Skin of body (tissue), 2 donors: ENCODE data around the gene CRIP1. TPM values are rescaled to one million over a fixed set of nuclear protein-coding genes. Genes with fewer than 3 reads are reported as not detected.
A peak's percentile ranks its signal among the peaks of the same experiment; 100 is the strongest.

Experiments
- DNase-seq: peaks from one replicate; lab custom pipeline; 2025; lab: John Stamatoyannopoulos, UW
- total RNA-seq: library from RNA; depleted of rRNA; stranded (reverse); fragments of >200 nt; gene quantifications from one replicate; pipeline ENCODE4 v1.2.3, GENCODE V29; 2014

Gene CRIP1
- 10.5 TPM for total RNA-seq

DNA sequence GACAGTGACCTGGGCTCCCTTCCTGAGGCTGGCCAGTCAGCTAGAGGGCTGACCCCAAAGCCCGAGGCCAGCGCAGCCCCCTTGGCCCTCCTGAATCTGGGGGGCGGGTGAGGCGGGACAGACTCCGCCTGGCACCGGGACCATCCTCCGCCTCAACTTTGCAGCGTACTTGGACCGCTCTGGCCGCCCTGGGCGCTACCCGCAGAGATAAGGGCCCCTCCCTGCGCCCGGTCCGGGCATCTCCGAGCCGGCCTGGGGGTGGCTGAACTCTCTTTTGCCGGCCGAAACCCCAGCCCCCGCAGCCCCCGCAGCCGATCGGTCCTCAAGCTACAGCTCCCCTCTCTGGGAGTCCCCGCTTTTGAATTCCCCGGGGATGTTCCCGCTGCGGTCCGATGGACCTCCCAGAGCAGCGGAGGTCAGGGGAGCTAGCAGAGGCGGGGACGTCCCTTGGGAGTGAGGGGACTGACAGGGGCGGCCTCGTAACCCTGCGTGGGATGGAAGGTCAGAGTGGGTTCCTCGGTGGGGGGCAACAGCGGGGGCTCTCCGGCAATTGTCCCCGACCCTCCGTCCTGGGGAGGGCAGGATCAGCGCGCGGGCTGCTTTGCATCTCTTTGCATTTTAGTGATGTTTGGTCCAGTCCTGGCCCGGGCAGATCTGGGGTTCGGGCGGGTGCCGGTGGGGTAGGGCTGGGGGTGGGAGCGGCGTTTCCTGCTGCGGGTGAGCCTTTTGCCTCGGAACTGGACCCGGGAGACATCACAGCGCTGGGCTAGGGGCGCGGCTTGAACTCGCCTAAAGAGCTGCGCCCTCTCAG is at the start of gene CRIP1:
Gene CRIP1 (plus strand): TSS at position 724 of the 811 bp plus-strand sequence. CDS start 374 bp downstream, outside the sequence.
- DNase-seq = no peak

DNA sequence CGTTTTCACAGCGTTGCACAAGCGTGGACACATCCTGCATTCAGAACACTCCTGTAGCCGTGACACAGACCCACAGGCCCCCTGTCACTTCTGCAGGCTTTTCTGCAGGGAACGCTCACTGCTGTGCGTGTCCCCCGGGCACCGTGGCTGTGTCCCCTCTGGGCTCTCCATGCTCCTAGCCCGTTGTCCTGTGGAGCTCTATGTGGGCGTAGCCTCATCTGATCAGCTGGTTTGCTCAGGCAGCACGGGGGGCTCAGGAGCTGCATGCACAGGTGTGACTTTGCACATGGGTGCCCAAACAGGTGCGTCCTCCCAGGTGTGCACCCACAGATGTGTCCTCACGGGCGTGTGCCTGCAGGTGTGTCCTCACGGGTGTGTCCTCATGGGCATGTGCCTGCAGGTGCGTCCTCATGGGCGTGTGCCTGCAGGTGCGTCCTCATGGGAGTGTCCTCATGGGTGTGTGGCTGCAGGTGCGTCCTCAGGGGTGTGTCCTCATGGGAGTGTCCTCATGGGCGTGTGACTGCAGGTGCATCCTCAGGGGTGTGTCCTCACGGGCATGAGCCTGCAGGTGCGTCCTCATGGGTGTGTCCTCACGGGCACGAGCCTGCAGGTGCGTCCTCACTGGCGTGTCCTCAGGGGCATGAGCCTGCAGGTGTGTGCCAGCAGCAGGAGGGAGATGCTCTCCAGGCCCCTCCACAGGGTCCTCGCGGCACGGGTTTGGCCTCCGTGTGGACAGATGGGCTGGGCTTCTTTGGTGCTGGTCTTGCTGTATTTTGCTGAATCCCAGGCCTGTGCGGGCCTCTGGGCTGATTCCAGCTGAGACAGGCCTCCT is 49.6 kb upstream of the CRIP1 start:
- DNase-seq = no peak

DNA sequence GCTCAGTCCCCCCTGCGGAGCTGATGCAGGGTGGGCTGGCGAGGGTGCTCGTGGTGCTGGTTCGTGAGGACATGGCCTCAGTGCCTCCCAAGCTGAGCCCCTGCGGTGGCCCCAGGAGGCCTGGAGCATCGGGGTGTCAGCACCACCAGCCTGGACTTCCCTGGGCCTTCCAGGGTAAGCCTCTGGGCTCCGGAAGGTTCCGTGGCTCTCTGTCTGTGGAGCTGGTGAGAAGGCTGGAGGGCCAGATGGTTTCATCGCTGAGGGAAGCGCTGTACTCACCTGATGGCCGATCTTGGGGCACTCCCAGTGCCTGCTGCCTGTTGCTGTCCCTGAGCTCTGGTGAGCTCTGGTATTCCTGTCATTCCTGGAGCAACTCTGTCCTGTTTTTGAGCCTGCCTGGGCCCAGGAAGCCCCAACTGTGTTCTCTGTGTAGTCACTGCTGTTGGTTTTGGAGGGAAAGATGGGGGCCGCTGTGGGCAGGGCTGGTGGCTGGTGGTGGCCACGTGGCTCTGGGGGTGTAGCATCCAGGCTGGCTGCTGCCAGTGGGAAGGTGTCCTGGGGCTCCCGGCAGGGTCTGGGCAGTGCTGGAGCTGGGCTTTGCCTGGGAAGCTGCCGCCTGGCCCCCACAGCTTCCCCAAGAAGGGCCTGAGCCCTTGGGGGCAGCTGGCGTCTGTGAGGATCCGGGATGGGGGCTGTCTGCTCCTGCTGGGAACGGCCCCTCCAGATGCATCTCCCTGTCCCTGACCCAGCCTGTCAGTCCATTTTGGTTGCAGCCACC is 48.8 kb upstream of the CRIP1 start:
- DNase-seq = no peak

- no peak for DNase-seq
These were observed 47.5 kb upstream of the CRIP1 start for GRCh38 chr14:105439179-105439578.

- DNase-seq = no peak
These were observed 46.8 kb upstream of the CRIP1 start for GRCh38 chr14:105439710-105440553.

DNA sequence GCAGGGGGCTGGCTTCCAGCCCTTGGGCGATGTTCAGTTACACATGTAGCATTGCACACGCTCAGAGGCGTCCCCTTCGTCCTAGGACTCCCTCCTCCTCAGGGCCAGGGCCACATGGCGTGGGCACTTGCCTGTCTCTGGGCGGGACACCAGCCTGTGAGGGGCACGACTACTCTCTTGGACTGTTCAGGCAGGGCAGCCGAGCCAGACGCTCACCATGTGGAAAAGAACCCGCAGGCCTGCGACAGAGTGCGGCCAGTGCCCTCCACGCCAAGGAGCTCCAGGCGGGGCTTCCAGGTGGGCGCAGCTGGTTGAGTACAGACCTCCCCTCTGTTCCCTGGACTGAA is 46.2 kb upstream of the CRIP1 start:
- no peak for DNase-seq

GRCh38 chr14:105440992-105441391 is 45.7 kb upstream of the CRIP1 start:
- no peak for DNase-seq

GRCh38 chr14:105442125-105442524 is 44.6 kb upstream of the CRIP1 start:
- DNase-seq = no peak

GRCh38 chr14:105442834-105443233 is 43.9 kb upstream of the CRIP1 start:
- no peak for DNase-seq

DNA sequence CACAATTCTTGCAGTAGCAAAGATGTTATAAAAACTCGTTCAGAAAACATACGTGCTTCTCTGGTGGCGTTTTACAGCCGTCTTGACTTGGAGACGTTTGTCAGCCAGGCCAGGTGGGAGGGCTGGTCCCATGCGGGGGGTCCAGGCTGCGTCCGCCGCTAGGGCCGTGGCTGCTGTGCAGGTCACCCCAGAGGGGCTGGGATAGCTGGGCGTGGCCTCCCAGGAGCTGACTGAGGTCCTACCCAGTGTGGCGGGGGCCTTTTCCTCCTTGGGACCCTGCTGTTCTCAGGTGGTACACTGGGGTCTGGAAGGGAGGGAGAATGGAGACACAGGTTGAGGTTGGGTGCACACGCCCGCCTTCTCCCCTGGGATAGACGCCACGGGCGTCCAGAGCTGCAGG is 41.8 kb upstream of the CRIP1 start:
- DNase-seq = no peak

DNA sequence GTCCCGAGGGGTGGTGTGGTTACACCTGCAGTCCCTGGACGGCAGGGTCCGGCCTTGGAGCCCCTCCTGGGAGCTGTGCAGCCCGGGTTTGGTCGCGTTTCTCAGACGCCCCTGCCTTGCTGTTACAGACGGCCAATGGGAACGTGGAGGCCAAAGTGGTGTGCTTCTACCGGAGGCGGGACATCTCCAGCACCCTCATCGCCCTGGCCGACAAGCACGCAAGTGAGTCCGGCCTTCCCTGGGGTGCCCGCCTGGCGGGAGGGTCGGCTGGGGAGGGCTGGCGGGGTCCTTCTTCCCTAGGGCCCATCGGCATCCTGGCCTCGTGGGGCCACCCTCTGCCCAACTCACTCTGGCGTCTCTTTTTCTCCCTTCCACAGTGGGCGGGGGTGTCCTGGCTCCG is 41.4 kb upstream of the CRIP1 start:
- no peak for DNase-seq

DNA sequence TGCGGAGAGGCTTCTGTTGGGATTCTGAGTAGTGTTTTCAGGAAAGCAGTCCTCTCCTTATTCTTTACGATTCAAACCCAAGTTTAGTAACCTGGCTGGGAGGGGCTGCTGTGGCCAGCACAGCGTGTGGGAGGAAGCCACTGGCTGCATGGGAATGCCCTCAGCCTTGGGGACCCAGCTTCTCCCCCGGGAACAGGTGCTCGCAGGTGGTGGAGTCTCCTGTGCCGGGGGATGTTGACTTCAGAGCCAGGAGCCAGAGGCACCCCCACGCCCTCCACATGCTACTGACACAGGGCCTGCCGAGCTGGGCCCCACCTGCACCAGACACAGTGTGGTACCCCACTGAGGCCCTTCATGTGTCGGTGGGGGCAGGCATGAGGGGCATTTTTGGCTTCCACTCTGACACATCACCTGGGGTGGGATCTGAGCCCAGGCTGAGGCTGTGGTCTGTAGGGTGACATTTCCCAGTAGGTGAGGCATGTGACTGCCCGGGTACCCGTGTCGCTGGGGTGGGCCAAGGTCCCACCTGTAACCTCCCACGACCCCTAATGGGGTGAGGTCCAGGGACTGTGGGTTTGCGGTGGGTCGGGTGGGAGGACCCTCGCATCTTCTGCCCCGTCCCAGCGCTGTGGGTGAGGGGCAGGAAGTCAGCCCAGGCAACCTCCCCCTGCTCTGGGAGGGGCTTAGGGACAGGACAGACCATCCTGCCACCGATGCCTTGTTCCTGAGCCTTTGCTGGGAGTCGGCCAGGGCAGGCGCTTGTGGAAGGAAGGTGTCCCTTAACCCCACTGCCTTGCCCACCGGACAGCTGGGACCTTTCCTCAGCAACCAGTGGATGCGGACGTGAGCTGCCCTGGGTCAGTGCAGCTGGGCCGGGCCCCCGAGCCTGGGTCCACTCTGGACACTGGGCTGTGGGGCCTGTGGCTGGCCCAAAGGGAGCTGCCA is 40.5 kb upstream of the CRIP1 start:
- no peak for DNase-seq

GRCh38 chr14:105446971-105447370 is 39.7 kb upstream of the CRIP1 start:
- DNase-seq = no peak

DNA sequence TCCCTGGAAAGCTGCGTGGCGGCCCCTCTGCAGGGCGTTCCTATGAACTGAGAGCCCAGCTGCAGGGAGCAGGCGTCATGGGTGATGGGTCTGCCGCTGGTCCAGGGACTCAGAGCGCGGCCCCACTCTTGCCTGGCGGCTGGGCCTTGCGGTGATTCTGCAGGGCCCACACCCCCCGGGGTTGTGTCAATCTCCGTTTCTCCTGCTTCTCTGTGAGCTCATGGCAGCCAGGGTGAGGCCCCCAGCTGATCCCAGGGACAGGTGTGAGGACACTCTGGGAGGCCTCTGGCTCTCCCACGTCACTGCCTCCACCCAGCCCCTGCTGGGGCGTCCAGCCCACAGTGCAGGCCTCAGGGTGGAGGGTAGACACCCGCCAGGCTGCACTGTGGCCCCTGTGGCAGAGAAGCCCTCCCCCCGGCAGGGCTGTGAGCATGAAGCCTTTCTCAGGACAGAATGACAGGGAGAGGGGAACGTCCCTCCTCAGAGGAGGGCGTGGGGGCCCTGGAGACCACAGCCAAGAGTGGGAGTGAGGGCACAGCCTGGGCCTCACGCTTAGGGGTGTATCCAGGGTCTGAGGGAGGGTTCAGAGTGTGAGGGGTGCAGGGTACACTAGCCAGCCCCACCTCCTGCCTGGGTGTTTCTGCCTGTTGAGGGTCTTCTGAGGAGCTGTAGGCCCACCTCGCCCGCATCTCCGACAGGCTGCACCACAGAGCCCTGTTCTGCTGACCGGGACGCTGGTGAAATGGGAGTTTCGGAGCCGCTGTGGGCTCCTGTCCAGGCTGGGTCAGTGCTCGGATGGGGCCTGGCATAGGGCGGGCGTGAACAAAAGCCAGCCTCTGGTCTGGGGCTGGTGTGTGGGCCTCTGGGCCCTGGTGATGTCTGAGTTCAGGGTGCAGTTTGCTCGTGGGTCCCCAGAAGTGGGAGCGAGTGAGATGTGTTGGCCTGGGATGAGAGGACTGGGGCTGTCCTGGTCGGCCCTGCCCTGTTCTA is 38.7 kb upstream of the CRIP1 start:
- DNase-seq = no peak

GRCh38 chr14:105448706-105449111 is 38.0 kb upstream of the CRIP1 start:
- DNase-seq = peak; percentile 16

DNA sequence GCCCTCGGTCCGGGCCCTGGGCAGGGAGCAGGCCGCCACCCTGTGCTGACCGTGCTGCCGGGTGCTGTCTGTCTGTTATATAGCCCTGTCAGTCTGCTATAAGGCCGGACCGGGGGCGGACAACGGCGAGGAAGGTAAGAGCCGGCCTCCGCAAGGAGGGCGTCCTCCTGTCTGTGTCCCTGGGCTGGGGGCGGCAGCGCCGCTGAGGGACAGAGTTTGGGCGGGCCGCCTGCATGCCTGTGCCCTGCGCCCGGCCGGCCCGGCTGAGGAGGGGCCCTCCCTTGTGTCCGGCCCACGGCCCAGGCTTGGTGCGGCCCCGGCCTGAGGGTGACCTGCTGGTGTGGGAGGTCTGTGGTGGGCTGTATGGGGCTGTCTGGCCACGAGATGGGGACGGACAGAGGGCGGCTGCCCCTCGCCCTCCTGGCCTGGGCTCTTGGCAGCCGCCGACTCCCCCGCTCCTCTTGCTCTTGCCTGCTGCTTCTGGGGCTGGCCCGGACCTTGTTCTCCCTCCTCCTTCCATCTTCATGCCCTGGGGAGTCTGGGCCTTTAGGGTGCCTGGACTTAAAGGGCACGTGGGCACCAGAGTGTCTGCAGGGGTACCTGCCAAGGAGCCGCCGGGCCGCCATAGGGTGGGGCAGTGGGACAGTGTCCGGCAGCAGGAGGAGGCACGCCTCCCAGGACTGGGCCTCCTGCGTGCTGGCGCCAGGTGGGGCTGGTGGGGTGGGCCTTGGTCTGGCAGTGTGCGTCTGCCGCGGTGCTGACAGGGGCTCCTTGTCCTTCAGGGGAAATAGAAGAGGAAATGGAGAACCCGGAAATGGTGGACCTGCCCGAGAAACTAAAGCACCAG is 37.2 kb upstream of the CRIP1 start:
- no peak for DNase-seq

DNA sequence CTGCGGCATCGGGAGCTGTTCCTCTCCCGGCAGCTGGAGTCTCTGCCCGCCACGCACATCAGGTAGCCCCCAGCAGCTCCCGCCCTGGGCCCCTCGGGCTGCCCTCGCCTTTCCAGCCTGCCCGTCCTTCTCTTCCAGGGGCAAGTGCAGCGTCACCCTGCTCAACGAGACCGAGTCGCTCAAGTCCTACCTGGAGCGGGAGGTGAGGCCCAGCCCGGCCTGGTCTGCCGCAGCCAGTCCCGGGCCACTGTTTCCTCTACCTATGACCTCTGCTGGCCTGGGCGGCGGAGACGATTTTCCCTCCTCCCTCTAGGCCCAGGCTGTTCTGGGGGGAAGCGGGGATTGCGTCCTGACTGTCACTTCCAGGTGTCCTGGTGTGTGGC is 36.6 kb upstream of the CRIP1 start:
- DNase-seq = no peak
